MG63 (cell line): ENCODE results near the gene CNDP2. TPM values are rescaled to one million over a fixed set of nuclear protein-coding genes. Genes with fewer than 3 reads are reported as not detected.

Experiments
- DNase-seq: peaks from one replicate; pipeline ENCODE4 v3.0.0-alpha.2; 2020
- H3K27me3 ChIP-seq: fragments of 250-450 bp; sonication (Bioruptor Pico); 2 replicates; pipeline ENCODE4 v1.5.1; 2020; ENCODE audit warnings: mild to moderate bottlenecking, moderate library complexity
- H3K36me3 ChIP-seq: fragments of 250-450 bp; sonication (Bioruptor Pico); 2 replicates; pipeline ENCODE4 v1.5.1; 2020; ENCODE audit warnings: mild to moderate bottlenecking, moderate library complexity
- H3K4me3 ChIP-seq: fragments of 250-450 bp; sonication (Bioruptor Pico); 2 replicates; pipeline ENCODE4 v1.5.1; 2020; ENCODE audit warnings: mild to moderate bottlenecking, moderate library complexity
- H3K9me3 ChIP-seq: fragments of 250-450 bp; sonication (Bioruptor Pico); 2 replicates; pipeline ENCODE4 v1.5.1; 2020; ENCODE audit warnings: mild to moderate bottlenecking, moderate library complexity
- total RNA-seq: library from RNA; depleted of rRNA; stranded (reverse); fragments of >200 nt; shearing (Covaris generic); gene quantifications from 2 replicates; pipeline ENCODE4 v1.2.3, GENCODE V29; 2014; ENCODE audit warnings: low replicate concordance

The CNDP2 gene
- total RNA-seq, 1 experiment from 2014 or later: 38.8 TPM

GRCh38 chr18:74507927-74508326 lies 11.8 kb downstream of the CNDP2 start:
- Histone ChIP-seq H3K4me3 (no peak overlapping the region), H3K9me3 (no peaks in the 10 kb centered on the region), H3K27me3 (no peaks in the 10 kb centered on the region), H3K36me3 (peaks cover 30% of the 10 kb centered on the region)
- DNase-seq: no peak

GRCh38 chr18:74508366-74508765 lies 12.2 kb downstream of the CNDP2 start:
- Histone ChIP-seq H3K36me3 (peaks cover 27% of the 10 kb centered on the region), H3K9me3 (no peaks in the 10 kb centered on the region), H3K27me3 (no peaks in the 10 kb centered on the region), H3K4me3 (no peak overlapping the region)
- DNase-seq: no peak

- no peaks in the 10 kb centered on the region for H3K9me3 ChIP-seq
- no peaks in the 10 kb centered on the region for H3K27me3 ChIP-seq
- no peak overlapping the region for H3K4me3 ChIP-seq
- no peak for DNase-seq
- peaks cover 25% of the 10 kb centered on the region for H3K36me3 ChIP-seq
Measured at GRCh38 chr18:74508821-74509225, 12.7 kb downstream of the CNDP2 start.

GRCh38 chr18:74509856-74510769 lies 13.9 kb downstream of the CNDP2 start:
- Histone ChIP-seq H3K9me3 (no peaks in the 10 kb centered on the region), H3K27me3 (no peaks in the 10 kb centered on the region), H3K36me3 (peaks cover 25% of the 10 kb centered on the region), H3K4me3 (no peak overlapping the region)
- no peak for DNase-seq

GRCh38 chr18:74510770-74511095 lies 14.6 kb downstream of the CNDP2 start:
- no peaks in the 10 kb centered on the region for H3K27me3 ChIP-seq
- H3K4me3 ChIP-seq: no peak overlapping the region
- no peaks in the 10 kb centered on the region for H3K9me3 ChIP-seq
- H3K36me3 ChIP-seq: peaks cover 25% of the 10 kb centered on the region
- no peak for DNase-seq

- Histone ChIP-seq H3K36me3 (peaks cover 17% of the 10 kb centered on the region), H3K27me3 (no peaks in the 10 kb centered on the region), H3K4me3 (no peak overlapping the region), H3K9me3 (no peaks in the 10 kb centered on the region)
- no peak for DNase-seq
Measured at GRCh38 chr18:74511823-74512222, 15.7 kb downstream of the CNDP2 start.

GRCh38 chr18:74512321-74513053 lies 16.3 kb downstream of the CNDP2 start:
- no peak for DNase-seq
- Histone ChIP-seq H3K27me3 (no peaks in the 10 kb centered on the region), H3K9me3 (no peaks in the 10 kb centered on the region), H3K36me3 (peaks cover 17% of the 10 kb centered on the region), H3K4me3 (no peak overlapping the region)

- Histone ChIP-seq H3K27me3 (no peaks in the 10 kb centered on the region), H3K9me3 (no peaks in the 10 kb centered on the region), H3K36me3 (peaks cover 17% of the 10 kb centered on the region), H3K4me3 (no peak overlapping the region)
- DNase-seq: no peak
Measured at GRCh38 chr18:74513149-74513882, 17.2 kb downstream of the CNDP2 start.

- H3K9me3 ChIP-seq: no peaks in the 10 kb centered on the region
- H3K36me3 ChIP-seq: peaks cover 14% of the 10 kb centered on the region
- no peak for DNase-seq
- no peak overlapping the region for H3K4me3 ChIP-seq
- no peaks in the 10 kb centered on the region for H3K27me3 ChIP-seq
Measured at GRCh38 chr18:74513883-74514205, 17.7 kb downstream of the CNDP2 start.

- Histone ChIP-seq H3K9me3 (no peaks in the 10 kb centered on the region), H3K36me3 (peaks cover 17% of the 10 kb centered on the region), H3K4me3 (no peak overlapping the region), H3K27me3 (no peaks in the 10 kb centered on the region)
- no peak for DNase-seq
Measured at GRCh38 chr18:74514860-74515495, 18.8 kb downstream of the CNDP2 start.

GRCh38 chr18:74515620-74516231 lies 19.6 kb downstream of the CNDP2 start:
- DNase-seq: no peak
- H3K9me3 ChIP-seq: no peaks in the 10 kb centered on the region
- H3K4me3 ChIP-seq: no peak overlapping the region
- no peaks in the 10 kb centered on the region for H3K27me3 ChIP-seq
- H3K36me3 ChIP-seq: peaks cover 18% of the 10 kb centered on the region

GRCh38 chr18:74516271-74517235 lies 20.4 kb downstream of the CNDP2 start:
- no peak for DNase-seq
- no peaks in the 10 kb centered on the region for H3K27me3 ChIP-seq
- no peaks in the 10 kb centered on the region for H3K9me3 ChIP-seq
- no peak overlapping the region for H3K4me3 ChIP-seq
- H3K36me3 ChIP-seq: peaks cover 12% of the 10 kb centered on the region

GRCh38 chr18:74517236-74517630 lies 21.1 kb downstream of the CNDP2 start:
- Histone ChIP-seq H3K27me3 (no peaks in the 10 kb centered on the region), H3K4me3 (no peak overlapping the region), H3K9me3 (no peaks in the 10 kb centered on the region), H3K36me3 (peaks cover 12% of the 10 kb centered on the region)
- no peak for DNase-seq

GRCh38 chr18:74518456-74519295 lies 22.5 kb downstream of the CNDP2 start:
- peaks cover 12% of the 10 kb centered on the region for H3K36me3 ChIP-seq
- H3K27me3 ChIP-seq: no peaks in the 10 kb centered on the region
- DNase-seq: no peak
- no peak overlapping the region for H3K4me3 ChIP-seq
- no peaks in the 10 kb centered on the region for H3K9me3 ChIP-seq
